Measurements from ENCODE around the gene PAF1.

- TF ChIP-seq, protein P1, sequence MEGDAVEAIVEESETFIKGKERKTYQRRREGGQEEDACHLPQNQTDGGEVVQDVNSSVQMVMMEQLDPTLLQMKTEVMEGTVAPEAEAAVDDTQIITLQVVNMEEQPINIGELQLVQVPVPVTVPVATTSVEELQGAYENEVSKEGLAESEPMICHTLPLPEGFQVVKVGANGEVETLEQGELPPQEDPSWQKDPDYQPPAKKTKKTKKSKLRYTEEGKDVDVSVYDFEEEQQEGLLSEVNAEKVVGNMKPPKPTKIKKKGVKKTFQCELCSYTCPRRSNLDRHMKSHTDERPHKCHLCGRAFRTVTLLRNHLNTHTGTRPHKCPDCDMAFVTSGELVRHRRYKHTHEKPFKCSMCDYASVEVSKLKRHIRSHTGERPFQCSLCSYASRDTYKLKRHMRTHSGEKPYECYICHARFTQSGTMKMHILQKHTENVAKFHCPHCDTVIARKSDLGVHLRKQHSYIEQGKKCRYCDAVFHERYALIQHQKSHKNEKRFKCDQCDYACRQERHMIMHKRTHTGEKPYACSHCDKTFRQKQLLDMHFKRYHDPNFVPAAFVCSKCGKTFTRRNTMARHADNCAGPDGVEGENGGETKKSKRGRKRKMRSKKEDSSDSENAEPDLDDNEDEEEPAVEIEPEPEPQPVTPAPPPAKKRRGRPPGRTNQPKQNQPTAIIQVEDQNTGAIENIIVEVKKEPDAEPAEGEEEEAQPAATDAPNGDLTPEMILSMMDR (IDR thresholded peaks at IDR 0.05), result no peak
- TF ChIP-seq POLR2AphosphoS5 (IDR thresholded peaks at IDR 0.05; ENCODE audit: insufficient read depth in 1 of 2, low read depth in 1 of 2), result no peak
- TF ChIP-seq POLR2A (IDR thresholded peaks at IDR 0.05), result no peak
These were observed 34.3 kb downstream of the PAF1 start for GRCh38 chr19:39356647-39357046.
